NCI-H510A (cell line): ENCODE measurements around the gene EXOSC10.
"Not testable (repeated sequence)": the region's sequence is repeated elsewhere in the genome, so short reads cannot be mapped to it uniquely, and the experiment has no call there.

Experiments used
- DNase-seq: peaks from one replicate; lab custom pipeline; 2025; lab: John Stamatoyannopoulos, UW

EXOSC10 gene

DNA sequence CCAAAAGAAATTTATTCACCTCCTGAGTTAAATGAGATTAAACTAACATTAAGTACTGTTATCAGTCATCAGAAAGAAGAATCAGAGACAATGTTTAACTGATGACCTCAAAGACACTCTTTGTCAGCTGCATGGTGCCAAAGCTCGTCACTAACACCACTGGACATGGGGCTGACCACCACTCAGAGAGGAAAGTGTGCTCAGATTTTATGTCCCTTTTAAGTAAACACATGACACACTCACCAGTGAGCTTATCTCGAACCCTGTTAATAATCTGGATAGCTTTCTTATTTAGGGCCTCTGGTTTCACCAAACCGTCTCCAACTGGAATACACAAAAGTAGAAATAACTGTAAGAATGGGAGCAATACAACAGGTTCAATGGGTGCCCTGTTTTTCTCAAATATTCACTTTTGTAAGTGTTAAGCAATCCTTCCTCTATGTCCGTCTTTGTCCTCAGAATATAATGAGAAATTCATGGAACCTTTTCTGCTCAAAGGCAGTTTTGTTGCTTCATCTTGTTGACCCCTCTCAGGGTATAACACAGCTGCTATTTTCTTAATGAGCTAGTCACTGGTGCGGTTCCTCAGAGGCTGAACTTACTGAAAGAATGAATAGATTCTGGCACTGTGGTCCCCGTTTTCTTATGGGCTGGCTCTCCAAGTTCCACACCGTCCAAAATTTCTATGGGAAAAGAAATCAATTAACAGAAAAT is 9.5 kb upstream of the EXOSC10 start:
- DNase-seq = no peak

DNA sequence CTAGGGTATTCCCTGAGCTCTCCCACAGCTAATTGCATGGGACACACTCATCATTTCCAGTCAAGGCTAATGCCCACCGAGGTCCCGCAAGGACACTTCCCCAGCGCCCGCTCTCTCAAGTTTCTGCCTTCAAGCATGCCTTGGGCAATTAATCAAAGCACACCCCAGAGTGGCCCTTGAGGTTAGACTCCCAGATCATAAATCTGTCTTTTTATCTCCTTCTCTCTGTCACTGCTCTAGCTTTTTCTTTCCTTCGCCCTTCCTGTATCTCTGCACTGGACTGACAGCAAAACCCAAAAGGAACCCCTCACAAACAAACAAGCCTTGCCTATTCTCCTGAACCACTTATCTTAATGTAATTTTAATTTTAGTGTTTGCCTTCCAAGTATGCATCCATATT is 7.9 kb upstream of the EXOSC10 start:
- DNase-seq = no peak

DNA sequence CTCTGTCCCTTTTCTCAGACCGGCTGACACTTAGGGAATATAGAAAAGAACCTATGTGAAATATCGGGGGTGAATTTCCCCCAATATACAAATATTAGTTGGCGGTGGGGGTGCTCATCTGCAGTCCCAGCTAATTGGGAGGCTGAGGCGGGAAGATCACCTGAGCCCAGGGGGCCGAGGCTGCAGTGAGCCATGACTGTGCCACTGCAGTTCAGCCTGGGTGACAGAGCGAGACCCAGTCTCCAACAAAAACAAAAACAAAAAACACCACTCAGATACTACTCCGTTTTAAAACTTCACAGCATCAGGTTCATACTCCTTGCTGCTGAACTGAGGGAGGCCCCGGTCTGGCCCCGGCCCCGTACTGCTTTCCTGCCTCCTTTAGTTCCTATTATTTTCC is 5.9 kb upstream of the EXOSC10 start:
- no peak for DNase-seq

DNA sequence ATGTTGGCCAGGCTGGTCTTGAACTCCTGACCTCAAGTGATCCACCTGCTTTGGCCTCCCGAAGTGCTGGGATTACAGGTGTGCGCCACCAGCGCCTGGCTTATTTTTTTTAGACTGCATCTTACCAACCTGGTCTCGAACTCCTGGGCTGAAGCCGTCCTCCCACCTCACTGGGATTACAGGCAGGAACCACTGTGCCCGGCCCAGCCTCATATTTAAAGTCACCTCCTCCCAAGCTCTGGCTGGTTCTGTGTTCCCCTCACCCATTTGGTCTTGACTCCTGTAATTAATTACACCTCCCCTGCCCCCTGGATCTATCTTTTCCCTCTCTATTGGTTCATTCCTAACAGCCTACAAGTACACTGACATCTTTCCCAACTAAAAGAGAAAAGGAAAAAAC is 1.7 kb upstream of the EXOSC10 start:
- no peak for DNase-seq

DNA sequence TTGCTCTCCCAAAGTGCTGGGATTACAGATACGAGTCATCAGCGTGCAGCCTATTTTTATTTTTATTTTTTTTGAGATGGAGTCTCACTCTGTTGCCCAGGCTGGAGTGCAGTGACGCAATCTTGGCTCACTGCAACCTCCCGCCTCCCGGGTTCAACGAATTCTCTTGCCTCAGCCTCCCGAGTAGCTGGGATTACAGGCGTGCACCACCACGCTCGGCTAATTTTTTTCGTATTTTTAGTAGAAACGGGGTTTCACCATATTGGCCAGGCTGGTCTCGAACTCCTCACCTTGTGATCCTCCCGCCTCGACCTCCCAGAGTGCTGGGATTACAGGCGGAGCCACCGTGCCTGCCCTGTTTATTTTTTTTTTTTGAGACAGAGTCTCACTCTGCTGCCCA is 1.1 kb upstream of the EXOSC10 start:
- DNase-seq = not testable (repeated sequence)

DNA sequence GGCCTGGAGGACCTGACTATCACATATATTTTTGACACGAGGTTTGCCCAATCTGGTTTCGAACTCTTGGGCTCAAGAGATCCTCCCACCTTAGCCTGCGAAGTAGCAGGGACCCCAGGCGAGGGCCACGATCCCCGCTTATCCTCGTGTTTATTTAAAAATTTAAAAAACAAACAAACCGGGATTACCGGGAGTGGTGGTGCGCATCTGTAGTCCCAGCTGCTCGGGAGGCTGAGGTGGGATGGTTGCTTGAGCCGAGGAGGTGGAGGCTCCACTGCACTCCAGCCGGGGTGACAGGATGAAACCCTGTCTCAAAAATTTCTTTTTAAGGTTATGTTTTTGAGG is 452 bp upstream of the EXOSC10 start:
- DNase-seq = no peak

DNA sequence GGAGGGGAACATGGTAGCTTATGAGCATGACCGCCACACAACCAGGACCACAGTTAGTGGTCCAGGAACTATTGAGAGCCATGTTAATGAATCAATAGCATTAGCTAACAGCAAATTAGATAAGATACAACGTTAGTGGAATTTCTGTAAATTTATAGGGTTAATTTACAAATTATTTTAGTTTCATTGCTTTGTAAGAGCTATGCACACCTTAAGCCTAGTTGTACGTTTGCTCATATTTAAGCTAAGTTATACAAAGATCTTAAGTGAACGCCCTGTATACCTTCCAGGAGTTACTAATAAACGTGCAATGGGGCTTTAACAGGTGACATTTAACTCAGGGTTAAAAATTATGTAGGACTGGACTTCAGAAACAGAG is 749 bp downstream of the EXOSC10 start:
- DNase-seq = no peak

DNA sequence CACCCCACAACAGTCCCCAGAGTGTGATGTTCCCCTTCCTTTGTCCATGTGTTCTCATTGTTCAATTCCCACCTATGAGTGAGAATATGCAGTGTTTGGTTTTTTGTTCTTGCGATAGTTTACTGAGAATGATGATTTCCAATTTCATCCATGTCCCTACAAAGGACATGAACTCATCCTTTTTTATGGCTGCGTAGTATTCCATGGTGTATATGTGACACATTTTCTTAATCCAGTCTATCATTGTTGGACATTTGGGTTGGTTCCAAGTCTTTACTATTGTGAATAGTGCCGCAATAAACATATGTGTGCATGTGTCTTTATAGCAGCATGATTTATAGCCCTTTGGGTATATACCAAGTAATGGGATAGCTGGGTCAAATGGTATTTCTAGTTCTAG is 15.9 kb downstream of the EXOSC10 start:
- DNase-seq = not testable (repeated sequence)

DNA sequence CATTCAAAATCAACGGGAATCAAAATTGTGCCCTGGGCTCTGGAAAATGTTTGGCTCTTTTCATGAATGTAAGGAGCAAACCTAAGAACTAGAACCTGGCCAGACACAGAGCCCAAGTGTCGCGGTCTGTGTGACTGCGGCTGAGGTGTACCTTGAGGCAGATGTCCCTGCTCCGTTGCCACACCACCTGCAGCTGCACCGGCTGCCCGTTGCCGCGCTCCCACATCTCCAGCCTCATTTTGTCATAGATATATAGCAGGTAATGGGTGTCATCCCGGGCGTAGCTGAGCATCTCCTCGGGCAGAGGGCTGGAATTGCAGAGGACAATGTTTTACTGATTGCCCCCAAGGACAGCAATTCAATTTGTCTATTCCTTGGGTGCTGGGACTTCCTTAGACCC is 18.7 kb downstream of the EXOSC10 start:
- no peak for DNase-seq

DNA sequence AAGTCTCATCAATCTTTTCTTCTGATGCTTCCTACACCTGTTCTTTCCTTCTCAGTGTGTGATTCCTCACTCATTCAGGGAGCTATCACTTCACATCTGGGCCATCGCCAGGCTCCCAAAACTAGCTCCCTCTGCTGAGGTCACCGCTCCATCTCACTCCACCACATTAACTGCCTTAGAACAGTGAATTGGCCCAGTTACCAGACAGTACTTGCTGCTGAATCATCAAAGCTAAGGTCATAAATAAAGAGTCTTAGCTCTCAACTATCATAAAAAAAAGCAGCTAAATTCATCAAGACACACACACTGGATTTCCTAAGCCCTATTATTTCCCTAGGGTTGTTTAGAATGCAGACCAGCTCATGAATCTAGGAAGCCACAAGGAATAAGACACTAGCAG is 21.0 kb downstream of the EXOSC10 start:
- no peak for DNase-seq

DNA sequence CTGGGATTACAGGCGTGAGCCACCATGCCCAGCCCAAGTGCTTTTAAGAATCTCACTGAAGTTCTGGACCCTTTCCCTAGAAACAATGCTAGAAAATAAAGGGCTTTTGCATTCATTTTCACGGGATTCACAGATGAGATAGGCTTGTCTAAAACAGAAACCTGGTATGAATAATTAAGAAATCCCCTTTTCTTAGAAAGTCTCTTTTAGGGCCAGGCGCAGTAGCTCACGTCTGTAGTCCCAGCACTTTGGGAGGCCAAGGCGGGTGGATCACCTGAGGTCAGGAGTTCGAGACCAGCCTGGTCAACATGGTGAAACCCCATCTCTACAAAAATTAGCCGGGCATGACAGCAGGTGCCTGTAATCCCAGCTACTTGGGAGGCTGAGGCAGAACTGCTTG is 26.3 kb downstream of the EXOSC10 start:
- not testable (repeated sequence) for DNase-seq

DNA sequence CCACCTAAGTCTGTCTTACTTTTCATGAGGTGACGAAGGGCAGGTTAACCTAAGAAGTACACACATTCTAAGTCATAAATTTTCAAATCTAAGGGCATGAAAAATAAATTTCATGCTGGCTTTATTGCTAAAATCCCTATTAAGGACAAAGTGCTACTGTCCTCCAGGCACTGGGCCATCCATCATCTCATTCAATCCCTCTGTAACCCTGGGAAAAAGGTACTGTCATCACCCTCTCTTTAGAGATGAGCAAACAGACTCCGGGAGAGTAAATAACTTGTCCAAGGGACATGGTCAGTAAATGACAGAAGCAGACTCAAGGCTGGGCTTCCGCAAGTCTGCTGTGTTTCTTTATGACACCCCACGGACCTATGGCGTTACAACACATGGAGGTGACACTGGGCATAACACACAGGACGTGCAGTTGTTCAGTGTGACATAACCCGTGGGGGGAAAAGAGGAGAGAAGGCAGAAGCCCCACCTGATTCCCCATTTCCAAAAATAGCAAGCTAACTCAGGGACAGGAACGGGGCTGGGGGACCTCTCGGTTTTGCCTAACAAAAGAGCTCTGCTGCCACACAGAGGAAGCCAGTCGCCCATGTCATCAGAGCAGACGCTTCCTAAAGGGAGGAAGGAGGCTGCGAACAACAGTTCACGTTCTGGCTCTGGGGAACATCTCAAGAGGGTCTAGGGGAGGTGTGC is 27.3 kb downstream of the EXOSC10 start:
- DNase-seq = peak; percentile 83

DNA sequence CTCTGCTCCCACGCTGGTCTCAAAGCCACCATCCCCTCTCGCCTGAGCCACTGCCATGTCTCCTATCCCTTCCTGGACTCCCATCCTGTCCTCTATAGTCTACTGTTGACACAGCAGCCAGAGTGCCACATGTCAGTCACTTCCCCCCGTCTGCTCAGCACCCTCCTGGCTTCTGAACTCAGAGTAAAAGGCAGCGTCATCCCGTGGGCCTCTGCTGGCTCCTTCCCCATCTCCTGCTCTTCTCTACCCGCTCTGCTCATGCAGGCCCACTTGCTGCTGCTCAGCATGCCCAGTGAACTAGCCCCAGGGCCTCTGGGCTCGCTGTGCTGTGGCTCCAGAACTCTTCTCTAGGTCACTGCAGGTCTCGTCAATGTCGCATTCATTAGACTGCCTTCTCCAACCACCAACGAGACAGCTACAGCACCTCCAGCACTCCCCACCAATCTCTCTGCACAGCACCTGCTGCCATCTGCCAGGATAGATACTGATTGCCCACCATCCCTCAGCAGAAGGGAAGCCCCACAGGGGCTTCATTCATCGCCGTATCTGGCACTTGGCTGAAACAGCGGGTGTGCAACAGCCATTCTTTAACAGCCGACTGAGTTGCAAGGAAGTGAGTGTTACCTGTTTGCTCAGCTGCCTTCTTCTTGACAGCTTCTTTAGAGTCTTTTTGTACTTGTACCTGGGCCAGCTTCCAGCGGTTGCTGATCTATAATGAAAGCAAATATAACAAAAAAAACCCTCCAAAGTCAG is 28.0 kb downstream of the EXOSC10 start:
- DNase-seq = peak; percentile 58

DNA sequence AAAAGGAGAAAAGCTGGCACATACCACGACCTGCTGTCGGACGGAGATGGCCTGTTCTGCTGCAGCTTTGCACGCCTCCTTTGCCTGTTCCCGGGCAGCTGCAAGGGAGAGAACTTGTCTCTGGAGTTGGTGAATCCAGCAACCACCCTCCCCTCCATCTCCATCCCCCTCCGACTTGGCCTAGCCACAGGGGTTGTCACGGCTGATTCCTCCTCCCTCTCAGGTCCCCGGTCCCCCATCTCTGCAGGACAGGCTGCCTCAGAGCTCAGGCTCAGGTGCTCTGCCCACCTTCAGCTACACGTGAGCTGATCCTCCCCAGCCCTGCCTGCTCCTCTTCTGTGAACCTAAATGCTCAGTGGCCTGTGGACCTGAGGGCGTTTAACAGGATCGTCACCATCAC is 28.8 kb downstream of the EXOSC10 start:
- no peak for DNase-seq

DNA sequence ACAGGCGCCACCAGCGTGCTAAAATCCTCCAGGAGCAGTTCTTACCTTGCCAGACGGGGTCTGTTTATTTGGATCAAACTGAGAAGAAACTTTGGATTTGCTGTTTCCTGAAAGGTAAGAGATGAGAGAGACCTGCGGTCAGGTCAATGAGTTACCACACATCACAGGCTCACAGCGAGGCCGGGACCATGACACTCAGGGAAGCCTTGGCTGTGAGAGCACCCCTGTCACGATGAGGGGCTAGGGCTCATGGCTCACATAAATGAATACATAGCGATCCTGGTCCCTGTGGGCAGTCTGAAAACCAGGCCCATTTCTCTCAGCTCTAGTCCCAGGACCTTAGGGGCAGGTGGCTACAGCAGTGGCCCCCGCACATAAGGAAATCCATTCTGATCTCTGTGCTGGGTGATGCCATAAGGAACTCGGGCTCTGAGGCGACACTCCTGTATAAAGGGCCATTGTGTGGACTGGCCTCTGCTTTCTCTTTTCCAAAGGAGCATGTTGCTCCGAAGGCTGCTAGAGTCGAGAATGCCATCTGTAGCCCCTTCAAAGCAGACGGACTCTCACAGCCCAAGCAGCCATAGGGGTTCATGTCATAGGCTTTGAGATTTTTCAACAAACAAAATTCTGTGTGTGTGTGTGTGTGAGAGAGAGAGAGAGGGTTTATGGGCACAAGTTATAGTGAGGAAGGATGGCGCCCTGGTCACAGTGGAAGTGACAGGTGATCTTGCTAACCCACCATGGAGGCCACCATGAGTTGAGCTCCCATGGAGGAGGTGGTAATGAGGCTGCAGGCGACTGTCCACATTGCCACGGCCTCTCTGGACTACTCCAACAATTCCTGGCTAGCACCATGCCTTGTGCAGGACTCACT is 30.8 kb downstream of the EXOSC10 start:
- DNase-seq = no peak

DNA sequence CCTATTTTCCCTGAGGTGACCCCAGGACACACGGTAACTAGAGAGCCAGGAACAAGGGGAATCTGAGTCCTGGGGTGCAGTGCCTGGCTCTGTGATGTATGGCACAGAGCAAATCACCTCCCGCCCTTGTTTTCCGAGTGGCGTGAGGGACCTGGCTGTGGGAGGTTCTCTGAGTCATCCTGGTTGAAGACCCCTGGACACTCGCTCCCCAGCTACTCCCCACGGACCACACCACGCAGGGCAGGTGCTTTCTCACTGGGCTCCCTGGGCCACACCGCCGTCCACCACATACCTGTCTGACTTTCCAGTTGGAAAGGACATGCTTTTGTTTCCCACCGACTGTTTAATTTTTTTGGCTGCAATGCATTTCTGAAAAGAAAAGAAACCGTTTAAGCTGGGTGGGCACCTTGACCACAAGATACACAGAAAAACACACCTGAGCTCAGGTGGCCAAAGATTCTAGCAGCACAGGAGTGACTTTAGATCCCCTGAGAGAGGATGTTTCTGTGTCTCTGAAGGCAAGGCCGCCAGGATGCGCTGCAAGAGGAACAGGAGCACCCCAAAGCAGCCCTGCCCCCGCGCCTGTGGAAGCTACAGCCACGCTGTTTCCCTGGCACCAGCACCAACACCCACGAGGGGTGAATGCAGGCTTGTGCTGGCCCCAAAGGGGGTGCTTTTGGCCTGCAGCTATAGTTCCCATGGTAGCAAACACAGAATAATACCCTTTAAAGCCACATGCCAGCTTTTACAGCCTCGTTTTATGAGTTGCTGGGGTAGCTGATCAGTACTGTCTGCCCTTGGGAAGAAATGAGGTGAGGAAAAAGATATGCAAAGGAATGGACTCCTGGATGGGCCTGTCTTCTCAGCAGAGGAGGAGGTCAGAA is 31.7 kb downstream of the EXOSC10 start:
- no peak for DNase-seq

DNA sequence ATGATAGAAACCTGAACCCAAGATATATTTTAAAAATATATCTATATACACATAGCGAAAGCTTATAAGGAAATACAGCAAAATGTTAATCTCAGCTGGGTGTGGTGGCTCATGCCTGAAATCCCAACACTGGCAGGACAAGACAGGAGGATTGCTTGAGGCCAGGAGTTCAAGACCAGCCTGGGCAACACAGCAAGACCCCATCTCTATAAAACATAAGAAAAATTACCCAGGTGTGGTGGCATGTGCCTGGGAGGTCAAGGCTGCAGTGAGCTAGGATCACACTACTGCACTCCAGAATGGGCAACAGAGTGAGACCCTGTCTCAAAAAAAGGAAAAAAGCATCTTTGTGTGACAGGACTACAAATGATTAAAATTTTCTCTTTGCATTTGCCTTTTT is 33.9 kb downstream of the EXOSC10 start:
- DNase-seq = no peak

DNA sequence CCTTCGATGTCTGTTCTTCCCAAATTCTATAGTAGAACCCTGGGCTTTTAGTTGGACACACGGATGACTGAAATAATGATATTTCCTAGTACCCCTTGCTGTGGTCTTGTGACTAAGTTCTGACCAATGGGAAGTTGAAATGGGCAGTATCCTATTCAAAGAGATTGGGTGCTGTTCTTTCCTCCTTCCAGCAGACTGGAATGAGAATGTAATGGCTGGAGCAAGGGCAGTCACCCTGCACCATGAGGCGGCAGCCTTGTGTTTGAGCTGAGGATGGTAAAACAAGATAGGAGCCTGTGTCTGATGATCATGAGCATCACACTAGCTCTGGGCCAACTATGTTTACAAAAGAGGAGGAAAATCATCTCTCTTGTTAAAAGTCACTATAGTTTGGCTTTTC is 34.7 kb downstream of the EXOSC10 start:
- DNase-seq = no peak

DNA sequence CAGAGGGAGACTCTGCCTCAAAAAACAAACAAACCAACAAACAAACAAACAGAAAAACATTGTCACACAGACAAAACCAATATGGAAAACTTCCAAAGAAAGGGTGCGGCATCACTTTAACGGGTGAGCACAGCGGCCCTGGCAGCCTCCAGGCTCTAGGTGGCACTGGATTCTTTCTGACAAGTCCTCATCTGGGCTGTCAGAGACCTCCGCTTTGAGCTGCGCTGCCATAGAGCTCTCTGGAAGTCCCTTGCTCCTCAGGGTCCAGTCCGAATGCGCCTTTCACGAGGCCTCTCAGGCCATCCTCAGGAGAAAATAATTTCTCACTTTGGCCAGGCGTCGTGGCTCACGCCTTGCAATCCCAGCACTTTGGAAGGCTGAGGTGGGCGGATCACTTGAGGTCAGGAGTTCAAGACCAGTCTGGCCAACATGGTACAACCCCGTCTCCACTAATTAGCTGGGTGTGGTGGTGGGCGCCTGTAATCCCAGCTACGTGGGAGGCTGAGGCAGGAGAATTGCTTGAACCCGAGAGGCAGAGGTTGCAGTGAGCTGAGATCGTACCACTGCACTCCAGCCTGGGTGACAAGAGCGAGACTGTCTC is 35.6 kb downstream of the EXOSC10 start:
- not testable (repeated sequence) for DNase-seq

DNA sequence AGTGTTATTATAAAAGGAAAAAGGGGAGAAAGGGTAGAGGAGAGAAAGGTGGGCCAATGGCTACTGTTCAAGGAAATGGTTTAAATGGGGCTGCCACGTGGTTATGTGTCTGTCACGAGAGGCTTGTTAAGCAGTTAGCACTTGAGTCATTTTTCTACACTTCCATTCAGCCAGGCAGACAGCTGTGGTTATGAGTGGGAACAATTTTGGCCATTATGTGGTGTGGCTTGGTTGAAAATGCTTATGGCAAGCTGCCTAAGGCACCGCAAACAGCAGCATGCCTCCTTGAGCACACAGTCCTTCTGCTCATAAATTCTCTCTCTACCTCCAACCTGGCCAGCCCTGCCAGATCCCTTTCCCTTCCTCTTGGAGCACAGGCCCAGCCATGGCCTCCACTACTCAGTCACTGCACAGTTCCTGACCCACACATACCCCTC is 36.7 kb downstream of the EXOSC10 start:
- DNase-seq = no peak
